ENCODE measurements around the gene SENP1.

The SENP1 gene

DNA sequence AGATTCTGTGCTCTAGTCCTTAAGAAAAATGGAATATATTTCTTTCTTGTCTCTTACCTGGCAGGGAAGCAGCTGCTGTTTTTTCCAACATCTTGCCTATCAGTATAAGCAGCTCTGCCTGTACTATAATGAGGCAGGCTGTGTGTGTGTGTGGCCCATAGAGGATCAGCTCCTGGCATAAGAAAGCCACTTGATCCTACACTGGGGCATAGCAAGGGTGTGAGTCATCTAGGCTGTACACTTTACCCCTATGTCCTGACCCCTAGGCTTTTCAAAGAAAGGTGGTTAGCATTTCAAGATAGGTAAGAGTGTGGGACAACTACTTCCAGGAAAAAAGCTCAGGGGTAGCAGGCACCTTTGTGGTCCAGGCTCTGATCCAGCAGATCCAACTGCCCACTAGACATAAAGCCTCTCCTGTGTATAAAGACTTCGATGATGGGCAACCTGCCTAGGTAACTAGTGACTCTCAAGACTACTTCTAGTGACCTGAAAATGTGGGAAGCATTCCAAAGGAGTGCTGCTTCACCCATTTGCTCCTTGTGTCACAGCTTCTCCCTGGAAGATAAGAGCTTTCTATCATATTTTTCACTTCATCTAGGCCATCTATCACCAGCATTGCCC is 4.9 kb upstream of the SENP1 start:
- DNase-seq, result no peak

GRCh38 chr12:48109424-48109823 is 3.5 kb upstream of the SENP1 start:
- DNase-seq, result no peak

- no peak for DNase-seq
These were observed 1.1 kb upstream of the SENP1 start for GRCh38 chr12:48106681-48107613.

- peak; percentile 64 for DNase-seq
These were observed 485 bp downstream of the SENP1 start for GRCh38 chr12:48105321-48105866.

DNA sequence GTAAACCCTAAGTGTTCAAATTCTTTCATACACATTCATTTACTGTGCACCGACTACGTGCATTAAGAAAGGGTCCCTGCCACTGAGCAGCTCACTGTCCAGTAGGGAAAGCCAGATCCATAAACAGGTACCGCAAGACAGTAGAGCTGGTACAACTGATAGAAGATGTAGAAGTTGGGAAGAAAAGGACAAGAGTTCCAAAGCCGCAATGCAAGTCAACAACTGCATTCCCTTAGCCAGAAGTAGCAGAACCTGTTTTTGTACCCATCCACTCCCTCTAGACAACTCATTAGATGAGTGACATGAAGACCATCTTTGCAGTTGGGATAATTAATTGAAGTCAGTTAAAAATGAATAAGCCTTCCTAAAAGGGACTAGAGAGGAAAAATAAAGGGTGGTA is 1.3 kb downstream of the SENP1 start:
- DNase-seq, result peak; percentile 21

DNA sequence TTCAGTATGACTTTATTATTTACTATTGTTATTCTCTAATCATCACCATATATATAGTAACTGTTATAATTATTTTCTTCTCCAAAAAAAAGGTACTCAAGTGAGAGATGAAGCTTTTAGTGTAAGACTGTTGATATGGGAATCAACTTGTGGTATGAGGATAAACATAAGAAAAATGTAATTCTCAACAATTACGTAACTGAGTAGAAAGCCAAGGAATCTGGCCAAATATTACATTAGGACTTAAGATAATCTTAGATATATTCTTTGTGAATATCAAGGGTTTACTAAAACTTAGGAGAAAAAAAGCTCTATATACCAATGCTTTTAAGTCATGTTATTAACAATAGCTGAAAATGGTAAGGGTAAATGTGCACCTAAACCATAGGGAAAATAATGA is 13.3 kb downstream of the SENP1 start:
- no peak for DNase-seq

GRCh38 chr12:48086327-48086726 is 19.6 kb downstream of the SENP1 start:
- DNase-seq, result no peak

GRCh38 chr12:48084841-48085460 is 20.9 kb downstream of the SENP1 start:
- no peak for DNase-seq

DNA sequence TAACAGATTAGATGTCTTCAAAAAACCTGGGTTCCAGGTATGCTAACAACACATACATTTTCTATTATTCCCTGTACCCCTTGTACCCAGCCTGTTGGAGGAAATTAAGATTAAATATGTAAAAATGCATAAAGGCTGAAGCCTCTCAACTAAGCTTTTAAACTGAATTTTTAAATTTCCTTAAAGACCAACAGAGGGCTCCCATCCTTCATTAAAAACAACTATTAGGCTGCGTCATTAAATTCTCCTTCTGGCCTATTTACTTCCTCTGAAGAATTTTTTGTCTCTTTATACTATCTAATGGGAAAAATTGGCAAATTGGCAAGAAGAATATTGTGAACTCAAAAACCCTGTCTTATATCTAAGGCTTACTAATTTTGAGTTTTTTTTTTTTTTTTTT is 21.8 kb downstream of the SENP1 start:
- DNase-seq, result peak; percentile 46

DNA sequence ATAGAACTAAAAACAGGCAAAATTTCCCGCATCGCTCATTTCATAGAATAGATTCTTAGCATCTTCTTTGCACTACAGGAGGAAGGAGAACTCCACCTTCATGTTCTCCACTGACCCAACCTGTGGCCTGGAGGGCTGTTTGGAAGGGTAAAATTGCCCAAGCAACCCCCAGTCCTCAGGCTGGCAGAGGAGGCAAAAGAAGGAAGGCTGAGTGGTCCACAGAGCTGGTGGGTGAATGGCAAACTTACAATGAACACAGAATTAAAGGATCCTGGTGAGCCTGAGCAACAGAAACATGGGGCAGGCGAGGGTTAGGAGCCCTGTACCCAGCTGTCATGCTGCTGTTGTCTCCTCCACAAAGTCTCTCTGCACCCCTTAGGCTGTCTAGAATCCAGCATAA is 25.1 kb downstream of the SENP1 start:
- DNase-seq, result no peak

DNA sequence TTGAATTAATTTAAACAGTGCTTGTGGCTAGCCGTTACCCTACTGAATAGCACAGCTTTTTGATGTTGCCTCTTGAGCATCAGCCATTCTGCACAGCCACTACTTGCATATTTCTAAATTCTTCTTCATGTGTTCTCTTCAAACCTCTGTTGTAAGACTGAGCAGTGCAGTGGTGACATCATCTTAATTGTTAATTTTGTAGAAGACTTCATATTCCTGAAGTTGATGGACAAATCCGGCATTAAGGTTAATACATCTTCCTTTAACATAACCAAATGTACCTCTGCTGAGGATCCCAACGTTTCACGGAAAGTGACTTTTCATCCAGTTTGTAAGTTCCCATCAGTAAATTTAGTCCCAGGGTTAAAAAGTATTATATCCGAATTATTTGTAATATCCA is 25.6 kb downstream of the SENP1 start:
- DNase-seq, result no peak

DNA sequence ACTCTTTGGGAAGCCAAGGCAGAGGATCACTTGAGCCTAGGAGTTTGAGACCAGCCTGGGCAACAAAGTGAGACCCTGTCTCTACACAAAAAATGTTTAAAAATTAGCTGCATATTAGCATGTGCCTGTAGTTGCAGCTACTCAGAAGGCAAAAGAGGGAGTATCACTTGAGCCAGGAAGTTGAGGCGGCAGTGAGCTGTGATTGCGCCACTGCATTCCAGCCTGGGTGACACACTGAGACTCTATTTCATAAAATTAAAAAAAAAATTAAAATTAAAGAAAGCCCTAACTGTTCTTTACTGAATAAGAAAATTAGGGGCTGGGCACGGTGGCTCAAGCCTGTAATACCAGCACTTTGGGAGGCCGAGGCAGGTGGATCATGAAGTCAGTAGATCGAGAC is 27.0 kb downstream of the SENP1 start:
- no peak for DNase-seq

GRCh38 chr12:48077111-48077510 is 28.8 kb downstream of the SENP1 start:
- no peak for DNase-seq

DNA sequence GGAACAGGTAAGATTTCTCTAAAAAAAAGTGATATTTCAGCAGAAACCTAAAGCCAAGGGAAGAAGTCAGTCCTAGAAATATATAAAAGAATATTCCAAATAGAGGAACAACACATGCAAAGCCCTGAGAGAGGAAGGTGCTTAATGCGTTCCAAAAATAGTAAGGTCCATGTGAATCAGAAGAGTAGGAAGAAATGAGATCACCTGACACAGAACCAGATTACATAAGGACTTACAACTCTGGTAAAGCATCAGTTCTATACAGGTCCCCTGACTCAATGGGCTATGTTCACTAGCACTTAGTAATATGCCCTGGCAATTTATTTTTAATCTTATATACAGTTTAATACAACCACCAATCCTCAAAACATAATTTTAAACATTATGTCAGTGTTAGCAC is 30.0 kb downstream of the SENP1 start:
- no peak for DNase-seq

GRCh38 chr12:48074266-48074665 is 31.6 kb downstream of the SENP1 start:
- no peak for DNase-seq

DNA sequence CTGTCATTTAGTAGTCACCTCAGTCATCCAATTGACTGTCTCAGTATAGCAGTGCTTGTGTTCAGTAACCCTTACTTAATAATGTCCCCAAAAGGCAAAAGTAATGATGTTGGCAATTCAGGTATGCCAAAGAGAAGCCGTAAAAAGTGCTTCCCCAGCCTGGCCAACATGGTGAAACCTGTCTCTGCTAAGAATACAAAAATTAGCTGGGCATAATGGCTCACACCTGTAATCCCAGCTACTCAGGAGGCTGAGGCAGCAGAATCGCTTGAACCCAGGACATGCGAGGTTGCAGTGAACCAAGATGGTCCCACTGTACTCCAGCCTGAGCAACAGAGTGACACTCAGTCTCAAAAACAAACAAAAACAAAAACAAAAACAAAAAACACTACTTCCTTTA is 33.6 kb downstream of the SENP1 start:
- DNase-seq, result no peak

- DNase-seq, result no peak
These were observed 34.1 kb downstream of the SENP1 start for GRCh38 chr12:48071808-48072207.

DNA sequence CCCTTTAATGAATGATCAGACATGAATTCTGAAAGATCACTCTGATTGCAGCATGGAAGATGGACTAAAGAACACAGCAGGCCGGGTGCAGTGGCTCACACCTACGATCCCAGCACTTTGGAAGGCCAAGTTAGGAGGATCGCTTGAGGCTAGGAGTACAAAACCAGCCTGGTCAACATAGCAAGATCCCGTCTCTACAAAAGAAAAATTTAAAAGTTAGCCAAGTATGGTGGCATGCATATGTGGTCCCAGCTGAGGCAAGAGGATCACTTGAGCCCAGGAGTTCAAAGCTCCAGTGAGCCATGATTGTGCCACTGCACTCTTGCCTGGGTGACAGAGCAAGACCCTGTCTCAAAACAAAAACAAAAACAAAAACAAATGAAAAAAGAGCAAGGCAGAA is 35.1 kb downstream of the SENP1 start:
- DNase-seq, result no peak

DNA sequence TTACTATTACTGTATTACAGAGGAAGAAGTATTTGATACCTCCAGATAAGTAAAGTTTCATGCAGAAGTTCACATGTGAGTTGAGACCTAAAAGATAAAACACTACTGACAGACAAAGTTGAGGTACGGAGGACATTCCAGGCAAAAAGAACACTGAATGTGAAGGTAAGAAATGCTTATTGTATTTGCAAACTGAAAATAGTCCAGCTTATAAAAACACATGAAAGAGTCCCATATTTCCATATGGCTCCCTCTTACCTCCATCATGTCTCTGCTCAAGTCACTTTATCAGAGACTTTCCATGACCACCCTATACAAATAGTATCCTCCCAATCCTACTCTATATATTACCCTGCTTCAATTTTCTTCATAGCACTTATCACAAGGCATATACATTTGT is 35.8 kb downstream of the SENP1 start:
- DNase-seq, result no peak

- DNase-seq, result no peak
These were observed 36.6 kb downstream of the SENP1 start for GRCh38 chr12:48069241-48069640.

DNA sequence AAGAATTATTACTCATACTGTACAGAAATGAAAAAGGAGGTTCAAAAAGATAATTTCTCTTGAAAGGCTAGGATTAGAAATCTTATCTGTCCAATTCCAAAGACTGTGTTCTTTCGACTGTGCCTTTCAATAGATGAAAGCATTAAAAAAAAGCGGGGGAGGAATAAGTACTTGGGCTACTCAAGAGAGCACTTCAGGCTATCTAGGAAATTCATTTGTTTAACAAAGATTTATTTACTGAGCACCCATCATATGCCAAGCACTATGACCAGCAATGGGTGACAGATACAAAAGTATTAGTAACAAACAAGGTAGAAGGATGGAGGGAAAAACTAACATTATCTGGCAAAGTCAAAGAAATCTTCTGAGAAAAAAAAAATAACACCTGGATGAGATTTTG is 37.4 kb downstream of the SENP1 start:
- no peak for DNase-seq

GRCh38 chr12:48067250-48067938 is 38.5 kb downstream of the SENP1 start:
- DNase-seq, result no peak

GRCh38 chr12:48065041-48065440 is 40.8 kb downstream of the SENP1 start:
- DNase-seq, result no peak
